Mucosa of rectum (tissue), 2 donors: ENCODE data around the gene PATJ.
A peak's percentile ranks its signal among the peaks of the same experiment; 100 is the strongest.
"Not testable (repeated sequence)": the region's sequence is repeated elsewhere in the genome, so short reads cannot be mapped to it uniquely, and the experiment has no call there.

Experiments
- H3K27ac ChIP-seq, 2 donors: one replicate each; pipeline ENCODE4 v1.7.0; 2013; ENCODE audit warnings: inconsistent platforms in 2 of 2, low read depth in 2 of 2, low read length in 2 of 2
- H3K27me3 ChIP-seq, 2 donors: one replicate each; pipeline ENCODE4 v1.7.0; 2013; ENCODE audit warnings: low read length in 2 of 2; ENCODE audit not compliant: control insufficient read depth in 2 of 2, insufficient read depth in 2 of 2
- H3K36me3 ChIP-seq, 2 donors: one replicate each; pipeline ENCODE4 v1.7.0; 2013; ENCODE audit warnings: low read length in 2 of 2; ENCODE audit not compliant: control insufficient read depth in 2 of 2, insufficient read depth in 2 of 2
- H3K4me1 ChIP-seq, 2 donors: one replicate each; pipeline ENCODE4 v1.7.0; 2013; ENCODE audit warnings: low read length in 2 of 2, mild to moderate bottlenecking in 1 of 2; ENCODE audit not compliant: control insufficient read depth in 2 of 2, insufficient read depth in 2 of 2
- H3K4me3 ChIP-seq, 2 donors: one replicate each; pipeline ENCODE4 v1.7.0; 2013; ENCODE audit warnings: low read length in 2 of 2
- H3K9ac ChIP-seq, 2 donors: one replicate each; pipeline ENCODE4 v1.7.0; 2013; ENCODE audit warnings: low read length in 2 of 2, low read depth in 1 of 2, mild to moderate bottlenecking in 1 of 2
- H3K9me3 ChIP-seq, 2 donors: one replicate each; pipeline ENCODE4 v1.7.0; 2013; ENCODE audit warnings: low read length in 2 of 2; ENCODE audit not compliant: control insufficient read depth in 2 of 2
- donor health status: healthy.
- donor health status: Normal muscosa, but diverticular disease.

The PATJ gene, protein sequence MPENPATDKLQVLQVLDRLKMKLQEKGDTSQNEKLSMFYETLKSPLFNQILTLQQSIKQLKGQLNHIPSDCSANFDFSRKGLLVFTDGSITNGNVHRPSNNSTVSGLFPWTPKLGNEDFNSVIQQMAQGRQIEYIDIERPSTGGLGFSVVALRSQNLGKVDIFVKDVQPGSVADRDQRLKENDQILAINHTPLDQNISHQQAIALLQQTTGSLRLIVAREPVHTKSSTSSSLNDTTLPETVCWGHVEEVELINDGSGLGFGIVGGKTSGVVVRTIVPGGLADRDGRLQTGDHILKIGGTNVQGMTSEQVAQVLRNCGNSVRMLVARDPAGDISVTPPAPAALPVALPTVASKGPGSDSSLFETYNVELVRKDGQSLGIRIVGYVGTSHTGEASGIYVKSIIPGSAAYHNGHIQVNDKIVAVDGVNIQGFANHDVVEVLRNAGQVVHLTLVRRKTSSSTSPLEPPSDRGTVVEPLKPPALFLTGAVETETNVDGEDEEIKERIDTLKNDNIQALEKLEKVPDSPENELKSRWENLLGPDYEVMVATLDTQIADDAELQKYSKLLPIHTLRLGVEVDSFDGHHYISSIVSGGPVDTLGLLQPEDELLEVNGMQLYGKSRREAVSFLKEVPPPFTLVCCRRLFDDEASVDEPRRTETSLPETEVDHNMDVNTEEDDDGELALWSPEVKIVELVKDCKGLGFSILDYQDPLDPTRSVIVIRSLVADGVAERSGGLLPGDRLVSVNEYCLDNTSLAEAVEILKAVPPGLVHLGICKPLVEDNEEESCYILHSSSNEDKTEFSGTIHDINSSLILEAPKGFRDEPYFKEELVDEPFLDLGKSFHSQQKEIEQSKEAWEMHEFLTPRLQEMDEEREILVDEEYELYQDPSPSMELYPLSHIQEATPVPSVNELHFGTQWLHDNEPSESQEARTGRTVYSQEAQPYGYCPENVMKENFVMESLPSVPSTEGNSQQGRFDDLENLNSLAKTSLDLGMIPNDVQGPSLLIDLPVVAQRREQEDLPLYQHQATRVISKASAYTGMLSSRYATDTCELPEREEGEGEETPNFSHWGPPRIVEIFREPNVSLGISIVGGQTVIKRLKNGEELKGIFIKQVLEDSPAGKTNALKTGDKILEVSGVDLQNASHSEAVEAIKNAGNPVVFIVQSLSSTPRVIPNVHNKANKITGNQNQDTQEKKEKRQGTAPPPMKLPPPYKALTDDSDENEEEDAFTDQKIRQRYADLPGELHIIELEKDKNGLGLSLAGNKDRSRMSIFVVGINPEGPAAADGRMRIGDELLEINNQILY (N-terminal part only)

DNA sequence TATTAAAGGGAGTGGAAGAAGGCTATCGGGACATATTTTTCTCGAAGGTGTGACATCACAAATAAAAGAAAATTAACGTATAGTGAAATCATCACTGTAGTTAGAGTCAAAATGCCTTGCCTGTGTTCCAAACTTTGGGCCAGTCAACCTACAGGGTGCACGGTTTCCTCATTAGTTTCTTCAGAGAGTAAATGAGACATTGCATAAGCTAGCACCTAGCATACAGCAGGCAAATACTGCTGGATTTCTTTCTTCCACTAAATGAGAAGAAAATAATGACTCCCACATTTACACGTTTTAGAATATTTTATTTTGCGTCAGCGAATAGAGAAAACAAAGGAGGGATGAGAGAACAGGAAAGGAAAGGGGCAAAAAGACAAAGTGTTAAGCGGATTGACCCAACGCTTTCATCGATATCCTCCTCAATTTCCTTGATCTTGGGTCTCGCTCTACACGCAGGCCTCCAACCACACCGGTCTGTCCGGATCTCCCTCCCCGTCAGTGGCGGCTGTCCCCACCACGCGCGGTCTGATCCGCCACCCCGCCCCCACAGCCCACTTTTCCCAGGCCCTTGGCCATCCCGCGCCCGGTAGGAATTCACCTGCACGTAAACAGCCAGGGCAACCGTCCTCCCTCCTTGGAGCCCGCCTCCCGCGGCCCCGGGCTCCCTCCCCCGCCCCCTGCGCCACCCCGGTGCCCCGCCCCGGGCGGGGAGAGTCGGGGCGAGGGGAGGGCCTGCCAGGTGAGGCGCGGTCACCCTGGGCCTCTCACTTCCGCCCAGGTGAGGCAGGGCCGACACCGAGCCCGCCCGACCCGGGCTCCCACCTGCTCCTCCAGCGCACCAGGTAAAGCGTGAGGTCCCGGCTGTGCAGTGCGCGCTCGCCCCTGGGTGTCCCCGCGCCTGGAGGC is at the start of gene PATJ:
PATJ (plus strand) TSS at position 770 of the 909 bp plus-strand sequence. CDS start 20,413 bp downstream, outside the sequence.
- Histone ChIP-seq H3K9me3 (no peaks in the 10 kb centered on the region), H3K27ac (peak within 1 kb of the TSS; percentile 91 to 93), H3K36me3 (no peaks in the 10 kb centered on the region), H3K27me3 (no peaks in the 10 kb centered on the region), H3K4me3 (peak within 1 kb of the TSS; percentile 81 to 90), H3K9ac (peak within 1 kb of the TSS; percentile 85 to 96), H3K4me1 (peaks cover 0 to 14% of the 10 kb centered on the region in 2 donors)

DNA sequence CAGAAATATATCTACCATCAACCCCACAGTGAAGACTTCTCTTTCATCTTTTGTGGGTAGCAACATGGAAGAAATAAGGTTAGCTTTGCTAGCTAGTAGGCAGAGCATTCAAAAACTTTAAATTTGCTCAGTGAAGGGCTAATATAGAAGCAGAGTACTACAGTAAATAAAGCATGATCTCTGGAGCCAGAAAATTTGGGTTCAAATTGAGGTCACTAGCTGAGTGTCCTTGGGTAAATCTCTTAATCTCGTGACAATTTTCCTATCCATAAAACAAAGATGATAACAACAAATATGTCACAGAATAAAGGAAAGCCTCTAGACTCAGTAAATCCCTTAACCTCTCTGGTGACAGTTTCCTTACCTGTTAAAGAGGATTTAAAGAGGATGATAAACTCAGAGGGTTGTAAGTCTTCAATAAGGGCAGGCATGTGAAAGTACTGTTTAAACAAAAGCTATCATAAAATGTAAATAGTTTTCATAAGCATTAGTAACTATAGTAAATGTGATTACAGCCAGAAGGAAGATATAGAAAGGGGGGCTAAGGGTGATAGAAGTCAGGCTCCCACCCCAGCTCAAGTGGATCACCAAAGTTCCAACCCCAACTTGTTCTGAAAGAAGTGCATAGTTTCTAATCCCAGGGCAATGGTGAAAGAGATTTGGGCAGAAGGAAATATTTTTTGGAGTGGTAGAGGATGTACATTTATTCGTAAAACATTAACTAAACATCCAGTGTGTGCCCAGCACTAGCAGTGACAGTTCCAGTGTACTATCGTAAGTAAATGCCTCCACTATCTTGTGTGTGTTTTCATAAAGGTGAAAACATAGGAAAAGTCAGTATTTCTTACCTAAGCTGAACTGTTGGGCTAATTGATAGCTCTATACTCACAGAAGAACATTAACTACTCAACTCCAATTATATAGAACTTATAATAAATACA is 42.1 kb upstream of the PATJ start:
- H3K9me3 ChIP-seq, result no peaks in the 10 kb centered on the region
- H3K27me3 ChIP-seq, result no peaks in the 10 kb centered on the region
- no peak overlapping the region for H3K4me3 ChIP-seq
- H3K36me3 ChIP-seq, result peaks cover 8 to 20% of the 10 kb centered on the region in 2 donors
- peaks cover 3 to 14% of the 10 kb centered on the region in 2 donors for H3K4me1 ChIP-seq
- H3K27ac ChIP-seq, result no peak overlapping the region
- H3K9ac ChIP-seq, result no peak overlapping the region

DNA sequence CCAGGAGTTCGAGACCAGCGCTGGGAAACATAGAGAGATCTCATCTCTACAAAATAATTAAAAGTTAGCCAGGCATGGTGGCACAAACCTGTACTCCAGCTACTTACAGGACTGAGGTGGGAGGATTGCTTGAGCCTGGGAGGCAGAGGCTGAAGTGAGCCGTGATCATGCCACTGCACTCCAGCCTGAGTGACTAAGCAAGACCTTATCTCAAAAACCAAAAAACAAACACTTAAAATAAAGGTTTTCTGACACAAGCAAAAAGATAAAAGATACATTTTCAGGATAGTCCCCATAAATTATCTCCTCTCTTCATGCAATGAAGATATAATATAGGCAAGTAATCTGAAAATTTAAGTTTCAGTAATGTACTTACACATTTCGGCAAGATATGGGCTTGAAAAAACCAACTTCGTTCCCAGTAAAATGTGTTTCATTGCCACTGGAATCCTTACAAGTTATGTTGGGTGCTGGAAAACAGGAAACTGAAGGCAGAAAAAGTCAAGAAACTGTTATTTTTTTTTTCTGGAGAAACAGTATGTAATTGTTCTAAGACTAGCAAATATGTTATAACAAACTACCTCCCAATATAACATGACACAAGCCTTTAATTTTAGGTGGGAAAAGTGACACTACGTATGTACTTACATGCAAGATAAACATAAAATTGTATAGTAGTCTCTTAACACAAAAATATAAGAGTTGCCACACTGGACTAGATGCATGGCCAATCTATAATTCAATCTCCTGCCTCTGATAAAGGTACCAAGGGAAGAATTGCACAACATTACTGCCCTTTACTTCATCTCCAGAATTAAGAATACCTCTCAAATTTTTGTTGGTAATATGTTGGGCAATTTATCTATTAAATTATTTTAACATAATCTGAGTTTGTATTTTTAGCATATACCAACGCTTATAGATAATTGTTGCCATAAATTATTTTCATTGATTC is 33.0 kb upstream of the PATJ start:
- H3K9ac ChIP-seq, result no peak overlapping the region
- H3K27ac ChIP-seq, result no peak overlapping the region
- H3K4me3 ChIP-seq, result no peak overlapping the region
- no peaks in the 10 kb centered on the region for H3K27me3 ChIP-seq
- no peaks in the 10 kb centered on the region for H3K9me3 ChIP-seq
- no peaks in the 10 kb centered on the region for H3K4me1 ChIP-seq
- H3K36me3 ChIP-seq, result peaks cover 17 to 29% of the 10 kb centered on the region in 2 donors

DNA sequence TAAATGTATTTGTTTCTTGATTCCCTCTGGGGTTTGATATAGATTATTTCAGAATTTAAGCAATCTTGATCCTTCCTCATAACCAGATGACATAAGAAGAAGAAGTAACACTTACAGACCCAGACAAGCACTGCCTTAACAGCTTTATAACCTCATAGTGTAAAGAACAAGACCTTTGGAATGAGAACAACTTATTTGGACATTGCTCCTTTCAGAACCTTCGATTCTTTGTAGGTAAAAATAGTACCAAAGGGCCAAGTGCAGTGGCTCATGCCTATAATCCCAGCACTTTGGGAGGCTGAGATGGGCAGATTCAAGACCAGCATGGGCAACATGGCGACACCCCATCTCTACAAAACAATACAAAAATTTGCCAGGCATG is 32.4 kb upstream of the PATJ start:
- H3K27ac ChIP-seq, result no peak overlapping the region
- H3K36me3 ChIP-seq, result peaks cover 17 to 29% of the 10 kb centered on the region in 2 donors
- H3K9me3 ChIP-seq, result no peaks in the 10 kb centered on the region
- no peaks in the 10 kb centered on the region for H3K4me1 ChIP-seq
- H3K4me3 ChIP-seq, result no peak overlapping the region
- no peaks in the 10 kb centered on the region for H3K27me3 ChIP-seq
- H3K9ac ChIP-seq, result no peak overlapping the region

DNA sequence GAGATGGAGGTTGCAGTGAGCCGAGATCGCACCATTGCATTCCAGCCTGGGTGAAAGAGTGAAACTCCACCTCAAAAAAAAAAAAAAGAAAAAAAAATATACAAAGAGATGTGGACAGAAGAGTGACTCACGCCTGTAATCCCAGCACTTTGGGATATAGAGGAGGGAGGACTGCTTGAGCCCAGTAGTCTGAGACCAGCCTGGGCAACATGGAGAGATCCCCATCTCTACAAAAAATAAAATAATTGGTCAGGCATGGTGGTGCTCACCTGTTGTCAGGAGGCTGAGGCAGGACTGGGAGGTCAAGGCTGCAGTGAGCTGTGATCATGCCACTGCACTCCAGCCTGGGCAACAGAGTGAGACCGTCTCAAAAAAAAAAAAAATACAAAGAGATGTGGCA is 31.0 kb upstream of the PATJ start:
- H3K4me3 ChIP-seq, H3K4me1 ChIP-seq, H3K9me3 ChIP-seq, H3K27ac ChIP-seq, H3K27me3 ChIP-seq, H3K9ac ChIP-seq: not testable (repeated sequence)
- peaks cover 9 to 20% of the 10 kb centered on the region in 2 donors for H3K36me3 ChIP-seq

DNA sequence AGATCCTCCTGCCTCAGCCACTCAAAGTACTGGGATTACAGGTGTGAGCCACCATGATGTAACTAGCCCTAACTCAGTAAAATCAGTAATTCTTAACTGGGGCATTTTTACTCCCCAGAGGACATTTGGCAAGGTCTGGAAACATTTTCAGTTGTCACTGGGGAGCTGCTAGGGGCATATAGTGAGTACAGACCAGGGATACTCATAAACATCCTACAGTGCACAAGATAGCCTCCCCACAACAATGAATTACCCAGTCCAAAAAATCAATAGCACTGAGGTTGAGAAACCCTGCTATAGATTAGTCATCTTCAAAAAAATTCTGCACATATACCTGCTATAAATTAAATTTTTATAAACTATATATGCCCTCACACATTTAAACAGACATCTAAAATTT is 30.3 kb upstream of the PATJ start:
- Histone ChIP-seq H3K27ac (no peak overlapping the region), H3K4me3 (no peak overlapping the region), H3K9me3 (no peaks in the 10 kb centered on the region), H3K4me1 (no peaks in the 10 kb centered on the region), H3K9ac (no peak overlapping the region), H3K36me3 (peaks cover 9 to 17% of the 10 kb centered on the region in 2 donors), H3K27me3 (no peaks in the 10 kb centered on the region)

DNA sequence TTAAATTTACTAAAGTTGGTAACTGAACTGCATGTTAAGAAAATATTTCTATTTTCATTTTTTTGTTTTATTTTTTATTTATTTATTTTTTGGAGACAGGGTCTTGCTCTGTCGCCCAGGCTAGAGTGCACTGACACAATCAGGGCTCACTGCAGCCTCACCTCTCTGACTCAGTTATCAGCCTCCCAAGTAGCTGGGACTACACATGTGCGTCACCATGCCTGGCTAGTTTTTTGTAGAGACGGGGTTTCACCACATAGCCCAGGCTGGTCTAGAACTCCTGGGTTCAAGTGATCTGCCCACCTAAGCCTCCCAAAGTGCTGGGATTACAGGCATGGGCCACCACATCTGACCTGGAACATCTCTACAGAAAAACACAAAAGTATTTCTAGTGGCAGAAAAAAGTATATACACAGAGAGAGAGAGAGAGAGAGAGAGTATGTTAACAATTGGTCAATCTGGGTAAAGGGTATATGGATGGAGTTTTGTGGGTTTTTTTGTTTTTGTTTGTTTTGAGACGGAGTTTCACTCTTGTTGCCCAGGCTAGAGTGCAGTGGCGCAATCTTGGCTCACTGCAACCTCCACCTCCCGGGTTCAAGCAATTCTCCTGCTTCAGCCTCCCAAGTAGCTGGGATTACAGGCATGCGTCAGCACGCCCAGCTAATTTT is 23.1 kb upstream of the PATJ start:
- not testable (repeated sequence) for H3K9me3 ChIP-seq, H3K36me3 ChIP-seq, H3K4me3 ChIP-seq, H3K27ac ChIP-seq, H3K27me3 ChIP-seq, H3K4me1 ChIP-seq, H3K9ac ChIP-seq

DNA sequence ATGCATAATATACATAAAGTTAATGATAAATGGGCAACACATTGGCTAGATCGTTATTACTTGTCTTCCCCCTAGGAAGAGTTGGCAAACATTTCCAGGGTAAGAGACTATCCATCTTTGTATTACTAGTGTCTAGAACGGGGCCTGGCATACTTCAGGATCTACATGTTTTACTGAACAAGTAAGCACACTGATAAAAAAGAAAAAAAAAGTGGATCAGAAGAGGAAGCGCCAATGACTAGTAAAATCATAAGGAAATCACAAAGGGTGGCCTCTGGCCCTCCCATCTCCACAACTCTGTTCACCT is 17.8 kb upstream of the PATJ start:
- H3K27ac ChIP-seq, result peak overlapping the region; percentile 89 to 91
- H3K36me3 ChIP-seq, result peaks cover 0 to 4% of the 10 kb centered on the region in 2 donors
- H3K27me3 ChIP-seq, result no peaks in the 10 kb centered on the region
- peak overlapping the region; percentile 97 to 98 for H3K9ac ChIP-seq
- H3K4me3 ChIP-seq, result peak overlapping the region; percentile 90 to 97
- peaks cover 7% of the 10 kb centered on the region in 2 donors for H3K4me1 ChIP-seq
- no peaks in the 10 kb centered on the region for H3K9me3 ChIP-seq
